HepG2 (cell line): Measurements from ENCODE around the gene MSANTD1. TPM values are rescaled to one million over a fixed set of nuclear protein-coding genes. Genes with fewer than 3 reads are reported as not detected.

Source experiments
- BRF2 ChIP-seq: sonication (generic); formaldehyde crosslinking; IDR thresholded peaks from 2 replicates; pipeline ENCODE4 v1.8.1; 2022; ENCODE audit warnings: mild to moderate bottlenecking, missing genetic modification reagents
- FOXC1 ChIP-seq: sonication (generic); formaldehyde crosslinking; IDR thresholded peaks from 2 replicates; pipeline ENCODE4 v1.8.0; 2022; ENCODE audit warnings: mild to moderate bottlenecking, missing genetic modification reagents, borderline replicate concordance
- GABPB1 ChIP-seq: IDR thresholded peaks from 2 replicates; pipeline ENCODE4 v1.6.1; 2016; ENCODE audit warnings: mild to moderate bottlenecking, missing genetic modification reagents, moderate library complexity, missing compliant biosample characterization
- GTF3A ChIP-seq: sonication (generic); formaldehyde crosslinking; conservative IDR thresholded peaks from 2 replicates; pipeline ENCODE4 v1.4.0; 2020; ENCODE audit warnings: mild to moderate bottlenecking, missing genetic modification reagents
- HHEX ChIP-seq: IDR thresholded peaks from 2 replicates; pipeline ENCODE4 v1.6.1; 2016; ENCODE audit warnings: control low read depth
- MATR3 ChIP-seq: sonication (generic); formaldehyde crosslinking; IDR thresholded peaks from 2 replicates; pipeline ENCODE4 v1.4.0; 2020; ENCODE audit warnings: missing genetic modification reagents
- MED1 ChIP-seq: sonication (generic); formaldehyde crosslinking; IDR thresholded peaks from 2 replicates; pipeline ENCODE4 v1.4.0; 2020; ENCODE audit warnings: missing genetic modification reagents
- NR0B2 ChIP-seq: sonication (generic); formaldehyde crosslinking; IDR thresholded peaks from 2 replicates; pipeline ENCODE4 v1.4.0; 2020; ENCODE audit warnings: mild to moderate bottlenecking, missing genetic modification reagents
- NRL ChIP-seq: sonication (generic); formaldehyde crosslinking; IDR thresholded peaks from 2 replicates; pipeline ENCODE4 v1.5.0; 2020; ENCODE audit warnings: missing genetic modification reagents, mild to moderate bottlenecking, moderate library complexity, borderline replicate concordance
- REL ChIP-seq: sonication (generic); formaldehyde crosslinking; conservative IDR thresholded peaks from 2 replicates; pipeline ENCODE4 v1.8.0; 2022; ENCODE audit warnings: mild to moderate bottlenecking, missing genetic modification reagents, moderate library complexity
- SIN3A ChIP-seq: IDR thresholded peaks from 2 replicates; pipeline ENCODE4 v1.6.1; 2011; ENCODE audit warnings: low read depth, mild to moderate bottlenecking, control low read depth, low read length, borderline replicate concordance
- ZFP1 ChIP-seq: IDR thresholded peaks from 2 replicates; pipeline ENCODE4 v1.6.1; 2016
- ZNF18 ChIP-seq: sonication (generic); formaldehyde crosslinking; IDR thresholded peaks from 2 replicates; pipeline ENCODE4 v1.8.0; 2022; ENCODE audit warnings: mild to moderate bottlenecking, missing genetic modification reagents; ENCODE audit not compliant: insufficient replicate concordance
- ZNF224 ChIP-seq: sonication (generic); formaldehyde crosslinking; IDR thresholded peaks from 2 replicates; pipeline ENCODE4 v1.5.0; 2020; ENCODE audit warnings: mild to moderate bottlenecking, missing genetic modification reagents
- ZNF274 ChIP-seq: sonication (generic); formaldehyde crosslinking; IDR thresholded peaks from 2 replicates; pipeline ENCODE4 v1.5.1; 2020; ENCODE audit warnings: mild to moderate bottlenecking, missing genetic modification reagents
- ZNF276 ChIP-seq: sonication (generic); formaldehyde crosslinking; IDR thresholded peaks from 2 replicates; pipeline ENCODE4 v1.4.0; 2020; ENCODE audit warnings: mild to moderate bottlenecking, low read depth, missing genetic modification reagents
- ZNF317 ChIP-seq: sonication (generic); formaldehyde crosslinking; IDR thresholded peaks from 2 replicates; pipeline ENCODE4 v1.5.0; 2020; ENCODE audit warnings: mild to moderate bottlenecking, missing genetic modification reagents
- ZNF333 ChIP-seq: sonication (generic); formaldehyde crosslinking; IDR thresholded peaks from 2 replicates; pipeline ENCODE4 v1.4.0; 2020; ENCODE audit warnings: mild to moderate bottlenecking, missing genetic modification reagents, borderline replicate concordance
- ZNF362 ChIP-seq: sonication (generic); formaldehyde crosslinking; IDR thresholded peaks from 2 replicates; pipeline ENCODE4 v1.4.0; 2020; ENCODE audit warnings: missing genetic modification reagents, mild to moderate bottlenecking, borderline replicate concordance
- ZNF569 ChIP-seq: sonication (generic); formaldehyde crosslinking; IDR thresholded peaks from 2 replicates; pipeline ENCODE4 v1.5.0; 2020; ENCODE audit warnings: mild to moderate bottlenecking, missing genetic modification reagents, moderate library complexity, borderline replicate concordance
- ZNF780A ChIP-seq: sonication (generic); formaldehyde crosslinking; IDR thresholded peaks from 2 replicates; pipeline ENCODE4 v1.8.0; 2022; ENCODE audit warnings: mild to moderate bottlenecking, missing genetic modification reagents, moderate library complexity
- ZNF83 ChIP-seq: sonication (generic); formaldehyde crosslinking; IDR thresholded peaks from 2 replicates; pipeline ENCODE4 v1.4.0; 2020; ENCODE audit warnings: missing genetic modification reagents, mild to moderate bottlenecking, borderline replicate concordance
- polyA plus RNA-seq, 8 experiments: library from polyadenylated mRNA; depleted of rRNA in 3 of 8; stranded (reverse) in 7 of 8; unstranded in 1 of 8; fragments of >200 nt; fragmentation: Illumina TruSeq in 4 of 8; extraction: Trizol in 4 of 8; gene quantifications; 2 replicates each; pipeline versions ENCODE4 v1.2.1 to v1.2.3, GENCODE V29; 2011 to 2016; ENCODE audit warnings: low read depth in 4 of 8, missing spikeins in 1 of 8, mixed read lengths in 1 of 8; ENCODE audit not compliant: insufficient read depth in 1 of 8
- total RNA-seq, 5 experiments: library from RNA; depleted of rRNA; stranded (reverse); fragments of >200 nt; fragmentation: Illumina TruSeq; extraction: Trizol; gene quantifications; 2 replicates each; pipeline ENCODE4 v1.2.3, GENCODE V29; 2016; ENCODE audit warnings: low read depth in 1 of 5

The MSANTD1 gene
- total and polyA plus RNA-seq, 2 of the 13 experiments (the other 11 are each of a cell fraction or from before 2014, with no cell fraction given): 0.22 to 0.40 TPM

- TF ChIP-seq ZNF276 (CRISPR knock-in tag) (peak; percentile 27; the same call in 1 of the 2 replicates), BRF2 (CRISPR knock-in tag) (no peak), REL (CRISPR knock-in tag) (no peak), ZNF362 (CRISPR knock-in tag) (no peak), NR0B2 (CRISPR knock-in tag) (0 out of 2 replicates have a peak, but pooled peaks have one; percentile 4), ZNF333 (CRISPR knock-in tag) (no peak; the same call in 1 of the 2 replicates), ZNF569 (CRISPR knock-in tag) (no peak), ZNF780A (CRISPR knock-in tag) (no peak), ZNF274 (0 out of 2 replicates have a peak, but pooled peaks have one; percentile 16), MED1 (CRISPR knock-in tag) (no peak), ZNF224 (no peak), GABPB1 (no peak), SIN3A (no peak; the same call in 1 of the 2 replicates), GTF3A (CRISPR knock-in tag) (peak; percentile 36; the same call in 1 of the 2 replicates), FOXC1 (CRISPR knock-in tag) (peak; percentile 58; the same call in 1 of the 2 replicates), NRL (CRISPR knock-in tag) (0 out of 2 replicates have a peak, but pooled peaks have one; percentile 9), MATR3 (CRISPR knock-in tag) (no peak), ZNF83 (CRISPR knock-in tag) (no peak), ZFP1 (CRISPR knock-in tag) (no peak), ZNF18 (no peak), HHEX (no peak), ZNF317 (CRISPR knock-in tag) (no peak)
Observed at GRCh38 chr4:3291969-3292570, 43.1 kb downstream of the MSANTD1 start (continued).
